ENCODE results near the gene VEZF1. TPM values are rescaled to one million over a fixed set of nuclear protein-coding genes. Genes with fewer than 3 reads are reported as not detected.

Gene VEZF1
- polyA plus RNA-seq, 3 donors: 28.3 to 40.1 (median 29.0) TPM

GRCh38 chr17:57947369-57947768, 40.7 kb downstream of the VEZF1 start:
- Histone ChIP-seq H3K27ac (ENCODE audit: low read depth in 1 of 2, low read length in 2 of 2) (peak overlapping the region; percentile 61 to 87), H3K9ac (ENCODE audit: insufficient read depth, low read length, poor library complexity, severe bottlenecking) (peak overlapping the region; percentile 30), H3K36me3 (replicated peaks in 1 of 2; ENCODE audit: control insufficient read depth in 1 of 2, insufficient read depth in 2 of 2, low read length in 2 of 2) (no peaks in the 10 kb centered on the region), H3K4me2 (replicated peaks; ENCODE audit: extremely low read depth, low read length, poor library complexity, severe bottlenecking) (peak overlapping the region; percentile 75), H3K4me1 (ENCODE audit: control insufficient read depth in 1 of 2, insufficient read depth in 2 of 2, low read length in 2 of 2) (peaks cover 75 to 84% of the 10 kb centered on the region in 2 donors), H3K27me3 (ENCODE audit: control insufficient read depth in 2 of 2, insufficient read depth in 2 of 2, low read length in 2 of 2) (no peaks in the 10 kb centered on the region), H2AFZ (ENCODE audit: insufficient read depth, low read depth, low read length, poor library complexity, severe bottlenecking) (no peak overlapping the region), H3K9me3 (replicated peaks in 1 of 2; ENCODE audit: control insufficient read depth in 1 of 2, insufficient read depth in 1 of 2, low read length in 2 of 2) (no peaks in the 10 kb centered on the region), H4K20me1 (ENCODE audit: insufficient read depth, low read length) (no peaks in the 10 kb centered on the region), H3K79me2 (ENCODE audit: insufficient read depth, low read length) (peaks cover 20% of the 10 kb centered on the region), H3K4me3 (replicated peaks in 1 of 3; ENCODE audit: low read depth in 2 of 3, low read length in 3 of 3) (peak overlapping the region; percentile 3 to 74 (median 28))
- H3K4me3 Mint-ChIP-seq: peak overlapping the region; percentile 75 to 92
- peak overlapping the region; percentile 91 to 95 (median 92) for H3K27ac Mint-ChIP-seq
- peaks cover 0 to under 1% (median 0%) of the 10 kb centered on the region in 7 donors for H3K9me3 Mint-ChIP-seq
- WGBS (ENCODE audit: insufficient coverage): 91% methylated on average over 5 of the region's 9 CpGs
- peaks cover 0 to 4% (median 4%) of the 10 kb centered on the region in 3 donors for H3K27me3 Mint-ChIP-seq (ENCODE audit: low read depth in 3 of 3)
- no peak for DNase-seq
- no peak for TF ChIP-seq CTCF (IDR thresholded peaks at IDR 0.05)
- peaks cover 72% of the 10 kb centered on the region for H3K4me1 Mint-ChIP-seq
- H3K36me3 Mint-ChIP-seq: peaks cover 3 to 10% of the 10 kb centered on the region in 2 donors
- intact Hi-C loops (cut with micrococcal nuclease): loop anchor here (2.0 to 5.0 kb wide), 2 partner anchors 40 to 55 kb away; partner anchors contain the start of gene VEZF1 (in 1 of the 2)

- Histone ChIP-seq H3K27ac (ENCODE audit: low read depth in 1 of 2, low read length in 2 of 2) (peak overlapping the region; percentile 62 to 87), H3K27me3 (ENCODE audit: control insufficient read depth in 2 of 2, insufficient read depth in 2 of 2, low read length in 2 of 2) (no peaks in the 10 kb centered on the region), H3K79me2 (ENCODE audit: insufficient read depth, low read length) (peaks cover 20% of the 10 kb centered on the region), H3K4me2 (replicated peaks; ENCODE audit: extremely low read depth, low read length, poor library complexity, severe bottlenecking) (peak overlapping the region; percentile 75), H3K9me3 (replicated peaks in 1 of 2; ENCODE audit: control insufficient read depth in 1 of 2, insufficient read depth in 1 of 2, low read length in 2 of 2) (no peaks in the 10 kb centered on the region), H2AFZ (ENCODE audit: insufficient read depth, low read depth, low read length, poor library complexity, severe bottlenecking) (no peak overlapping the region), H3K4me3 (replicated peaks in 1 of 3; ENCODE audit: low read depth in 2 of 3, low read length in 3 of 3) (peak overlapping the region; percentile 3 to 74 (median 28)), H3K4me1 (ENCODE audit: control insufficient read depth in 1 of 2, insufficient read depth in 2 of 2, low read length in 2 of 2) (peaks cover 76 to 87% of the 10 kb centered on the region in 2 donors), H3K9ac (ENCODE audit: insufficient read depth, low read length, poor library complexity, severe bottlenecking) (peak overlapping the region; percentile 30), H3K36me3 (replicated peaks in 1 of 2; ENCODE audit: control insufficient read depth in 1 of 2, insufficient read depth in 2 of 2, low read length in 2 of 2) (no peaks in the 10 kb centered on the region), H4K20me1 (ENCODE audit: insufficient read depth, low read length) (no peaks in the 10 kb centered on the region)
- intact Hi-C loops (cut with micrococcal nuclease): loop anchor here (2.0 to 5.0 kb wide), 2 partner anchors 40 to 54 kb away; partner anchors contain the start of gene VEZF1 (in 1 of the 2)
- peak; percentile 87 to 97 (median 91) for DNase-seq
- TF ChIP-seq CTCF (IDR thresholded peaks at IDR 0.05): no peak
- Mint-ChIP-seq H3K4me3 (peak overlapping the region; percentile 75 to 92), H3K36me3 (peaks cover 3 to 10% of the 10 kb centered on the region in 2 donors), H3K27me3 (ENCODE audit: low read depth in 3 of 3) (peaks cover 0 to 4% (median 4%) of the 10 kb centered on the region in 3 donors), H3K4me1 (peaks cover 73% of the 10 kb centered on the region), H3K27ac (peak overlapping the region; percentile 91 to 95 (median 92)), H3K9me3 (no peaks in the 10 kb centered on the region)
- WGBS (ENCODE audit: insufficient coverage): 0% methylated on average over 5 of the region's 10 CpGs
Measured at GRCh38 chr17:57946798-57947358, 41.2 kb downstream of the VEZF1 start.
